Heart left ventricle (tissue), 13 donors: Measurements from ENCODE around the gene ALAD.

ENCODE experiments used
- CTCF ChIP-seq, 12 donors: fragments of 200-600 bp; sonication (generic) in 4 of 12; IDR thresholded peaks; one replicate each; pipeline versions ENCODE4 v1.5.0 to v1.8.0; 2018 to 2022; ENCODE audit warnings: antibody characterized with exemption in 12 of 12, mild to moderate bottlenecking in 5 of 12
- POLR2A ChIP-seq, 2 donors: fragments of 450-650 bp; IDR thresholded peaks; one replicate each; pipeline ENCODE4 v1.6.1; 2017; ENCODE audit warnings: antibody characterized with exemption in 2 of 2, mild to moderate bottlenecking in 2 of 2, moderate library complexity in 2 of 2
- donor health status: ischemic (EF 13 %, LVEDD 7.1; RV severe dilation, severe dysfunction).
- donor health status: DM: no; HTN: yes; CAD: no.
- donor health status: DM: no; HTN: no; CAD: no.
- donor health status: ischemic (EF 25% LVEDD 6.9; RV normal size, moderate dysfunction).
- donor health status: ischemic (EF 25% LVEDD 5.7; RV mildly dilated, moderate dysfunction).
- donor health status: ischemic (EF 35%, LVEDD 5.7; RV mildly dilated, moderate dysfunction).
- donor health status: nonischemic (EF 11% LVEDD 7.7; RV severe dilation, severe dysfunction).
- donor health status: DM: yes; HTN: yes; CAD: no.
- donor health status: PGD.
- donor health status: ischemic (EF 29% LVEDD 5.4; RV normal size, mild dysfunction).
- donor health status: nonischemic (EF 23%, LVEDD 6.1; RV moderate dilation, normal function).

GRCh38 chr9:113397203-113397631, 3.9 kb downstream of the ALAD start:
- TF ChIP-seq CTCF (IDR thresholded peaks at IDR 0.05) (no peak), POLR2A (IDR thresholded peaks at IDR 0.05) (no peak)
